Ramos (cell line): ENCODE results near the gene CES2.
"Not testable (repeated sequence)": the region's sequence is repeated elsewhere in the genome, so short reads cannot be mapped to it uniquely, and the experiment has no call there.

Experiments
- in situ Hi-C: fragments of 300-500 bp; cut with MboI; formaldehyde crosslinking; loops from one replicate; pipeline ENCODE4 v1.14.3; 2022; ENCODE audit warnings: low sequenced_read_pairs; ENCODE audit not compliant: unreplicated experiment

CES2 gene

GRCh38 chr16:66933776-66934137, 1.6 kb upstream of the CES2 start:
- in situ Hi-C loops, result no loop called here

GRCh38 chr16:66934138-66934838, 1.0 kb upstream of the CES2 start, which contains the start of gene CIAO2B:
TSS of gene CIAO2B (minus strand) at chr16:66934402. CDS start at chr16:66934364, 38 bp downstream.
- in situ Hi-C loops, result no loop called here

- in situ Hi-C loops, result not testable (repeated sequence)
Measured at GRCh38 chr16:66934839-66935313, 440 bp upstream of the CES2 start.

GRCh38 chr16:66936462-66936861, 1.1 kb downstream of the CES2 start:
- in situ Hi-C loops, result no loop called here

GRCh38 chr16:66936889-66937554, 1.7 kb downstream of the CES2 start:
- in situ Hi-C loops, result no loop called here

GRCh38 chr16:66937725-66938337, 2.5 kb downstream of the CES2 start:
- in situ Hi-C loops, result no loop called here

GRCh38 chr16:66939366-66939765, 4.0 kb downstream of the CES2 start:
- in situ Hi-C loops, result no loop called here

- in situ Hi-C loops, result no loop called here
Measured at GRCh38 chr16:66940236-66940635, 4.9 kb downstream of the CES2 start.

GRCh38 chr16:66942981-66943380, 7.7 kb downstream of the CES2 start:
- in situ Hi-C loops, result no loop called here

GRCh38 chr16:66943426-66944053, 8.2 kb downstream of the CES2 start:
- in situ Hi-C loops, result no loop called here

GRCh38 chr16:66944054-66944441, 8.7 kb downstream of the CES2 start:
- in situ Hi-C loops, result no loop called here

- in situ Hi-C loops, result not testable (repeated sequence)
Measured at GRCh38 chr16:66944971-66945370, 9.7 kb downstream of the CES2 start.

- in situ Hi-C loops, result no loop called here
Measured at GRCh38 chr16:66945939-66946338, 10.6 kb downstream of the CES2 start.

GRCh38 chr16:66946541-66946940, 11.2 kb downstream of the CES2 start:
- in situ Hi-C loops, result no loop called here

GRCh38 chr16:66946974-66947301, 11.6 kb downstream of the CES2 start:
- in situ Hi-C loops, result no loop called here

- in situ Hi-C loops, result no loop called here
Measured at GRCh38 chr16:66947302-66948065, 12.2 kb downstream of the CES2 start.

GRCh38 chr16:66948134-66948836, 13.0 kb downstream of the CES2 start:
- in situ Hi-C loops, result no loop called here

- in situ Hi-C loops, result no loop called here
Measured at GRCh38 chr16:66948837-66949225, 13.5 kb downstream of the CES2 start.

- in situ Hi-C loops, result no loop called here
Measured at GRCh38 chr16:66949472-66949871, 14.2 kb downstream of the CES2 start.

- in situ Hi-C loops, result loop anchor here (25.0 kb wide), 1 partner anchor 462 kb away; the partner anchor contains the start of gene ZDHHC1
Measured at GRCh38 chr16:66950437-66950836, 15.1 kb downstream of the CES2 start.
